Chondrocyte (in vitro differentiated cells): Measurements from ENCODE around the gene AFAP1. TPM values are rescaled to one million over a fixed set of nuclear protein-coding genes. Genes with fewer than 3 reads are reported as not detected.

Experiments used
- DNase-seq: peaks from one replicate; pipeline ENCODE4 v3.0.0; 2021; ENCODE audit warnings: mixed read lengths, low spot score
- H3K27ac Mint-ChIP-seq: one replicate; pipeline ENCODE4 v1.8.0; 2021; ENCODE audit warnings: mild to moderate bottlenecking, moderate library complexity, mixed read lengths; ENCODE audit not compliant: unreplicated experiment
- H3K27me3 Mint-ChIP-seq: 2 replicates; pipeline ENCODE4 v1.8.0; 2021; ENCODE audit warnings: low read depth, mixed read lengths
- H3K36me3 Mint-ChIP-seq: 2 replicates; pipeline ENCODE4 v1.8.0; 2021; ENCODE audit warnings: low read depth, mixed read lengths
- H3K4me1 Mint-ChIP-seq: 2 replicates; pipeline ENCODE4 v1.8.0; 2021; ENCODE audit warnings: low read depth, mild to moderate bottlenecking, mixed read lengths
- H3K4me3 Mint-ChIP-seq: one replicate; pipeline ENCODE4 v1.8.0; 2021; ENCODE audit warnings: mild to moderate bottlenecking, moderate library complexity, mixed read lengths; ENCODE audit not compliant: unreplicated experiment
- H3K9me3 Mint-ChIP-seq: 2 replicates; pipeline ENCODE4 v1.8.0; 2021; ENCODE audit warnings: low read depth, mixed read lengths
- CTCF ChIP-seq: fragments of 200-600 bp; sonication (generic); IDR thresholded peaks from 2 replicates; pipeline ENCODE4 v1.5.0; 2021; ENCODE audit warnings: antibody characterized with exemption, mild to moderate bottlenecking, moderate library complexity
- total RNA-seq: library from RNA; stranded (reverse); gene quantifications from 3 replicates; pipeline ENCODE4 v1.2.1, GENCODE V29; 2021

Gene AFAP1
- total RNA-seq, 1 donor from 2014 or later: 118 TPM

GRCh38 chr4:7737752-7738457 is 201.8 kb downstream of the AFAP1 start:
- TF ChIP-seq CTCF: no peak
- Mint-ChIP-seq H3K27me3 (peaks cover 15% of the 10 kb centered on the region), H3K36me3 (peaks cover 2% of the 10 kb centered on the region), H3K27ac (no peak overlapping the region), H3K9me3 (no peaks in the 10 kb centered on the region), H3K4me3 (no peak overlapping the region), H3K4me1 (no peaks in the 10 kb centered on the region)
- peak; percentile 75 for DNase-seq

- H3K27ac Mint-ChIP-seq: no peak overlapping the region
- no peak for TF ChIP-seq CTCF
- H3K27me3 Mint-ChIP-seq: peaks cover 20% of the 10 kb centered on the region
- H3K4me1 Mint-ChIP-seq: no peaks in the 10 kb centered on the region
- peaks cover 2% of the 10 kb centered on the region for H3K36me3 Mint-ChIP-seq
- no peaks in the 10 kb centered on the region for H3K9me3 Mint-ChIP-seq
- H3K4me3 Mint-ChIP-seq: no peak overlapping the region
- peak; percentile 64 for DNase-seq
These were observed 202.4 kb downstream of the AFAP1 start for GRCh38 chr4:7737268-7737645.

GRCh38 chr4:7736436-7737267 is 203.0 kb downstream of the AFAP1 start:
- no peak for DNase-seq
- Mint-ChIP-seq H3K9me3 (no peaks in the 10 kb centered on the region), H3K4me1 (no peaks in the 10 kb centered on the region), H3K4me3 (no peak overlapping the region), H3K27me3 (peaks cover 24% of the 10 kb centered on the region), H3K36me3 (peaks cover 2% of the 10 kb centered on the region), H3K27ac (no peak overlapping the region)
- TF ChIP-seq CTCF: no peak

- Mint-ChIP-seq H3K27me3 (peaks cover 24% of the 10 kb centered on the region), H3K36me3 (peaks cover 2% of the 10 kb centered on the region), H3K4me3 (no peak overlapping the region), H3K9me3 (no peaks in the 10 kb centered on the region), H3K27ac (no peak overlapping the region), H3K4me1 (no peaks in the 10 kb centered on the region)
- DNase-seq: no peak
- no peak for TF ChIP-seq CTCF
These were observed 203.7 kb downstream of the AFAP1 start for GRCh38 chr4:7735961-7736360.

- Mint-ChIP-seq H3K4me1 (no peaks in the 10 kb centered on the region), H3K27ac (no peak overlapping the region), H3K36me3 (peaks cover 2% of the 10 kb centered on the region), H3K9me3 (no peaks in the 10 kb centered on the region), H3K4me3 (no peak overlapping the region), H3K27me3 (peaks cover 30% of the 10 kb centered on the region)
- TF ChIP-seq CTCF: no peak
- no peak for DNase-seq
These were observed 204.3 kb downstream of the AFAP1 start for GRCh38 chr4:7735395-7735794.
